Fibroblast of lung (primary cell): ENCODE measurements around the gene TMEM214. TPM values are rescaled to one million over a fixed set of nuclear protein-coding genes. Genes with fewer than 3 reads are reported as not detected.

ENCODE experiments used
- DNase-seq, 2 donors: peaks; one replicate each; pipeline versions ENCODE4 v3.0.0 to v3.0.0-alpha.2; 2010; ENCODE audit warnings: low read depth in 2 of 2
- H2AFZ ChIP-seq: 2 replicates; pipeline ENCODE4 v1.5.1; 2012; ENCODE audit warnings: low read length, control low read depth, inconsistent platforms
- H3K27ac ChIP-seq: 2 replicates; pipeline ENCODE4 v1.5.1; 2011; ENCODE audit warnings: low read length, control low read depth; ENCODE audit not compliant: insufficient read depth
- H3K27me3 ChIP-seq: 2 replicates; pipeline ENCODE4 v1.5.1; 2011; ENCODE audit warnings: mild to moderate bottlenecking, low read length; ENCODE audit not compliant: control insufficient read depth, insufficient read depth
- H3K36me3 ChIP-seq: 2 replicates; pipeline ENCODE4 v1.5.1; 2011; ENCODE audit warnings: low read length; ENCODE audit not compliant: control insufficient read depth, insufficient read depth
- H3K4me1 ChIP-seq: 2 replicates; pipeline ENCODE4 v1.5.1; 2011; ENCODE audit warnings: low read length; ENCODE audit not compliant: control insufficient read depth, insufficient read depth; ENCODE audit errors: extremely low read depth
- H3K4me2 ChIP-seq: 2 replicates; pipeline ENCODE4 v1.5.1; 2011; ENCODE audit warnings: low read length, control low read depth; ENCODE audit not compliant: insufficient read depth; ENCODE audit errors: extremely low read depth
- H3K4me3 ChIP-seq, 4 experiments: fragments of 200-600 bp in 1 of 4; sonication (generic) in 1 of 4; replicated peaks in 1 of 4; 2 replicates each; pipeline ENCODE4 v1.5.1; 2011 to 2016; ENCODE audit warnings: low read length in 4 of 4, low read depth in 3 of 4, mild to moderate bottlenecking in 3 of 4, control low read depth in 2 of 4, inconsistent platforms in 1 of 4, mixed read lengths in 1 of 4; ENCODE audit not compliant: insufficient read depth in 1 of 4; ENCODE audit errors: control extremely low read depth in 1 of 4
- H3K79me2 ChIP-seq: 2 replicates; pipeline ENCODE4 v1.5.1; 2012; ENCODE audit warnings: mild to moderate bottlenecking, low read length, inconsistent platforms; ENCODE audit not compliant: control insufficient read depth, insufficient read depth
- H3K9ac ChIP-seq: 2 replicates; pipeline ENCODE4 v1.5.1; 2011; ENCODE audit warnings: mild to moderate bottlenecking, low read length, control low read depth; ENCODE audit not compliant: insufficient read depth
- H3K9me3 ChIP-seq: 2 replicates; pipeline ENCODE4 v1.5.1; 2012; ENCODE audit warnings: low read depth, low read length; ENCODE audit not compliant: control insufficient read depth, insufficient read depth
- H4K20me1 ChIP-seq: 2 replicates; pipeline ENCODE4 v1.5.1; 2011; ENCODE audit warnings: low read length; ENCODE audit not compliant: control insufficient read depth, insufficient read depth; ENCODE audit errors: extremely low read depth
- CTCF ChIP-seq, 2 donors: IDR thresholded peaks in 1 of 2; conservative IDR thresholded peaks in 1 of 2; 1 replicate in 1 of 2; 2 replicates in 1 of 2; pipeline ENCODE4 v1.5.1; 2011 to 2012; ENCODE audit warnings: low read length in 2 of 2, control low read depth in 1 of 2, inconsistent platforms in 1 of 2, low read depth in 1 of 2, mild to moderate bottlenecking in 1 of 2
- EZH2 ChIP-seq: IDR thresholded peaks from 2 replicates; pipeline ENCODE4 v1.5.1; 2012; ENCODE audit warnings: low read length, control low read depth, mild to moderate bottlenecking; ENCODE audit errors: missing control alignments
- polyA plus RNA-seq, 2 donors: library from polyadenylated mRNA; depleted of rRNA in 1 of 2; stranded (reverse) in 1 of 2; unstranded in 1 of 2; fragments of >200 nt; gene quantifications; 2 replicates each; pipeline ENCODE4 v1.2.1, GENCODE V29; 2011 to 2012; ENCODE audit warnings: missing spikeins in 1 of 2
- total RNA-seq: library from RNA; depleted of rRNA; stranded (reverse); fragments of >200 nt; gene quantifications from 2 replicates; pipeline ENCODE4 v1.2.1, GENCODE V29; 2014

TMEM214 gene
- total and polyA plus RNA-seq, 2 donors (not counting 1 experiment from before 2014, with no cell fraction given): 22.6 to 127 TPM

- no peak overlapping the region for H3K9ac ChIP-seq
- peak; percentile 34 to 81 for DNase-seq
Observed at GRCh38 chr2:27003857-27004256, 28.9 kb upstream of the TMEM214 start.

GRCh38 chr2:27006602-27007415, 26.0 kb upstream of the TMEM214 start:
- no peaks in the 10 kb centered on the region for H3K27me3 ChIP-seq
- no peak for TF ChIP-seq CTCF (conservative IDR thresholded peaks at IDR 0.05 in 1 of 2, IDR thresholded peaks at IDR 0.05 in 1 of 2; ENCODE audit: low read depth in 1 of 2, low read length in 2 of 2)
- TF ChIP-seq EZH2: no peak
- no peak overlapping the region for H3K9ac ChIP-seq
- H3K79me2 ChIP-seq: no peaks in the 10 kb centered on the region
- H3K9me3 ChIP-seq: no peaks in the 10 kb centered on the region
- no peaks in the 10 kb centered on the region for H3K36me3 ChIP-seq
- H3K4me3 ChIP-seq: no peak overlapping the region
- H3K27ac ChIP-seq: no peak overlapping the region
- H2AFZ ChIP-seq: no peak overlapping the region
- peaks cover 6% of the 10 kb centered on the region for H3K4me1 ChIP-seq
- no peak overlapping the region for H3K4me2 ChIP-seq
- no peak for DNase-seq
- H4K20me1 ChIP-seq: peaks cover 1% of the 10 kb centered on the region

More at GRCh38 chr2:27003857-27004256, 28.9 kb upstream of the TMEM214 start:
- Histone ChIP-seq H3K4me1 (no peaks in the 10 kb centered on the region), H3K36me3 (no peaks in the 10 kb centered on the region), H3K9me3 (no peaks in the 10 kb centered on the region), H2AFZ (no peak overlapping the region), H3K79me2 (no peaks in the 10 kb centered on the region), H4K20me1 (no peaks in the 10 kb centered on the region), H3K27ac (no peak overlapping the region), H3K27me3 (no peaks in the 10 kb centered on the region), H3K4me3 (no peak overlapping the region), H3K4me2 (no peak overlapping the region)
- no peak for TF ChIP-seq EZH2
- TF ChIP-seq CTCF (conservative IDR thresholded peaks at IDR 0.05 in 1 of 2, IDR thresholded peaks at IDR 0.05 in 1 of 2; ENCODE audit: low read depth in 1 of 2, low read length in 2 of 2): no peak

- no peak for DNase-seq
- Histone ChIP-seq H2AFZ (no peak overlapping the region), H3K27me3 (no peaks in the 10 kb centered on the region), H3K27ac (no peak overlapping the region), H3K9ac (no peak overlapping the region), H3K4me2 (no peak overlapping the region), H3K4me3 (no peak overlapping the region), H3K79me2 (no peaks in the 10 kb centered on the region), H3K36me3 (no peaks in the 10 kb centered on the region), H4K20me1 (peaks cover 1% of the 10 kb centered on the region), H3K4me1 (peaks cover 6% of the 10 kb centered on the region), H3K9me3 (no peaks in the 10 kb centered on the region)
- TF ChIP-seq EZH2: no peak
- no peak for TF ChIP-seq CTCF (conservative IDR thresholded peaks at IDR 0.05 in 1 of 2, IDR thresholded peaks at IDR 0.05 in 1 of 2; ENCODE audit: low read depth in 1 of 2, low read length in 2 of 2)
Observed at GRCh38 chr2:27007416-27008374, 25.1 kb upstream of the TMEM214 start.
